Right lobe of liver (tissue), 4 donors: ENCODE measurements around the gene GABRR3.

ENCODE experiments used
- POLR2A ChIP-seq: fragments of 450-650 bp; IDR thresholded peaks from one replicate; pipeline ENCODE4 v1.6.1; 2017; ENCODE audit warnings: antibody characterized with exemption, mild to moderate bottlenecking
- TF ChIP-seq, protein P1 (sequence below), 4 donors: fragments of 200-600 bp in 3 of 4; fragments of 450-650 bp in 1 of 4; IDR thresholded peaks; one replicate each; pipeline versions ENCODE4 v1.5.1 to v1.8.0; 2016 to 2022; ENCODE audit warnings: antibody characterized with exemption in 4 of 4, mild to moderate bottlenecking in 2 of 4
- donor health status: DM: no; HTN: no; CAD: no.
- donor health status: DM: no; HTN: no; CAD: no.
- donor health status: DM: no; HTN: yes; CAD: no.

DNA sequence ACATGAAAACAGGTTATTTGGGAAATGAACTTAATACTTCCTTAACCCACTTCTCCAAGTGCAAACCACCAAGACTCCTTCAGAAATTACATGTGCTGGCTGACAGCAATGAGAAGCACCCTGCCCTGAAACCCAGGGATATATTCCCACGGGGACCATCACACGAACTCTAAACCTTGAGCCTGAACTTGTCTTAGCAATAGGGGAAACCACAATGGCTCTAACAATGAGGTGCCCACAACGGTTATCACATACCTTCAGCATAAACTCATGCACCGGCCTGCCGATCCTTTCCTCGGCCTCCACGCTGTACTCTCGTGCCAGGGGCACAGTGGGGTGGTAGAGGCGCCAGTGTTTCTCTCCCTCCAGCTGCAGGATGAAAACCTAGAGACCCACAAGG, 76.3 kb downstream of the GABRR3 start:
- TF ChIP-seq, protein P1, sequence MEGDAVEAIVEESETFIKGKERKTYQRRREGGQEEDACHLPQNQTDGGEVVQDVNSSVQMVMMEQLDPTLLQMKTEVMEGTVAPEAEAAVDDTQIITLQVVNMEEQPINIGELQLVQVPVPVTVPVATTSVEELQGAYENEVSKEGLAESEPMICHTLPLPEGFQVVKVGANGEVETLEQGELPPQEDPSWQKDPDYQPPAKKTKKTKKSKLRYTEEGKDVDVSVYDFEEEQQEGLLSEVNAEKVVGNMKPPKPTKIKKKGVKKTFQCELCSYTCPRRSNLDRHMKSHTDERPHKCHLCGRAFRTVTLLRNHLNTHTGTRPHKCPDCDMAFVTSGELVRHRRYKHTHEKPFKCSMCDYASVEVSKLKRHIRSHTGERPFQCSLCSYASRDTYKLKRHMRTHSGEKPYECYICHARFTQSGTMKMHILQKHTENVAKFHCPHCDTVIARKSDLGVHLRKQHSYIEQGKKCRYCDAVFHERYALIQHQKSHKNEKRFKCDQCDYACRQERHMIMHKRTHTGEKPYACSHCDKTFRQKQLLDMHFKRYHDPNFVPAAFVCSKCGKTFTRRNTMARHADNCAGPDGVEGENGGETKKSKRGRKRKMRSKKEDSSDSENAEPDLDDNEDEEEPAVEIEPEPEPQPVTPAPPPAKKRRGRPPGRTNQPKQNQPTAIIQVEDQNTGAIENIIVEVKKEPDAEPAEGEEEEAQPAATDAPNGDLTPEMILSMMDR (IDR thresholded peaks at IDR 0.05) = no peak
- TF ChIP-seq POLR2A = no peak
